EL (cell line): ENCODE measurements around the gene LTBR.
A peak's percentile ranks its signal among the peaks of the same experiment; 100 is the strongest.

ENCODE experiments used
- DNase-seq: peaks from one replicate; pipeline ENCODE4 v3.0.0-alpha.2; 2016

LTBR gene

GRCh38 chr12:6346942-6347341 lies 37.0 kb upstream of the LTBR start:
- DNase-seq: no peak

GRCh38 chr12:6347367-6348338 lies 36.3 kb upstream of the LTBR start:
- no peak for DNase-seq

GRCh38 chr12:6351622-6352021 lies 32.3 kb upstream of the LTBR start:
- DNase-seq: no peak

DNA sequence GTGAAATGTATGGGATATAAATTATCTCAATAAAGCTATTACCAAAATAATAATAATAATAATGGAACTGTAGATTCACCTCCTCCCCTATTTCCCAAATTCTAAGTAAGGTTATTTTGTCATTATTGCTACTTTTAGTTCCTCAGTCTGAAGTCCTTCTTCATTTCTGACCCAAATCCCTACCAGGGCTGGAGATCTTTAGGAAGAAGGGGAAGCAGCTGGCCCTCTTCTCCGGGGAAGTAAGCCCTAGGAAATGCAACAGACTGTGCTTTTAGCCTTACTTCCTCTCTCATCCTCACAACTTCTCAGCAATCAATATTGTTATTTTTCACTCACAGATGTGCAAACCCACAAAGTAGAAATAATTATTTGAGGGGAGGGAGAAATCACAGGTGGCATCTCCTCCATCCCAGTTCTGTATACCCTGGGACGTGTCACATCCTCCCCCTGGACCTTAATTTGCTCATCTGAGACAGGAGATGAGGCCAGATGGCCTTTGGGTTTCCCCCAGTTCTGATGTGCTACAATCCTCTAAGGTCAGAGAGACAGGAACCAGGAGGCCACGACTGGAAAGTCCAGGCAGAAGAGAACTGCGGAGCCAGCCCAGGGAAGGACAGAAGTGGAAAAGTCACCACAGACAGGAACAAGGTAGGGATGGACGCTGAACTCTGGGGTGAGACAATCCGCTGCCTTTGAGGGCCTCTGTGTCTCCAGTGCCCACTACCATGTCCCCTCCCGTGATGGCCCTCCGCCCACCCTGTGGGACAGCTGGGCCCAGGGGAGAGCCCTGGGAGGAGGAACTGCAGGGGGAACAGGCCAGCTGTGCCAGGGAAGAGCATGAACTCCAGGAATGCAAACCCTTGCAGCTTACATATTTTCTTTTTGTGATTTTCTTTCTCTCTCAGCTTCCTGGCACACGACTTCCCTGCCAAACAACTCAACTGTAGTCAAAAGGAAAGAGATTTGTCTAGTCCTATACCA lies 31.5 kb upstream of the LTBR start:
- DNase-seq: no peak

- no peak for DNase-seq
Observed at GRCh38 chr12:6354495-6355393, 29.2 kb upstream of the LTBR start.

GRCh38 chr12:6355491-6356373 lies 28.2 kb upstream of the LTBR start:
- DNase-seq: no peak

DNA sequence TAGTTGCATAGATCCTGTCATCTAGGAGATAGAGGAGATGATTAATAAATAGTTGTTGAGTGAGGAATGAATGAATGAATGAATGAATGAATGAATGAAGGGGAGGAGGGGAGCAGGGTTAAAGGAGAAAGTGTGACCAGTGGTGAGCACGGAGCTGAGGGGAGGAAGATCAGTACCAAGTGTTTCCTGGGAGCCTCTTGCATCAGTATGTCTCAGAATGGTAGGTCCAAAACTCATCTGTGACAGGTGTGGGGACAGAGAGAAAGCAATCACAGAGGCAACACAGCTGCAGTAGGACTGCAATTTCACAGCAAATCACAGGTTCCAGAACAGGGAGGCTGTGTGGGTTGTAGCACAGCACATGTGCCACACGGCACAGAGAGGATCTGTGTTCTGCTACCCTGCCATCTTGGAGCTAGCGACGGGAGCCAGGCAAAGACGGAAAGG lies 27.6 kb upstream of the LTBR start:
- DNase-seq: no peak

DNA sequence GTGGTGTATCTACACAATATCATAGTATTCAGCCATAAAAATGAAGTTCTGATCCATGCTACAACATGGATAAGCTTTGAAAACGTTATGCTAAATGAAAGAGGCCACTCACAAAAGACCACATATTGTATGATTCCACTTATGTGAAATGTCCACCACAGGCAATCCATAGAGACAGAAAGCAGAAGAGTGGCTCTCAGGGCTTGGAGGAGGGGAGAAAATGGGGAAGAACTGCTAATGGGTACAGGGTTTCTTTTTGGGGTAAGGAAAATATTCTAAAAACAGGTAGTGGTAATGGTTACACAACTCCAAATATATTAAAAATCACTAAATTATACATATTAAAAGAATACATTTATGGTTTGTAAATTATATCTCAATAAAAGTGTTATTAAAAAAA lies 25.1 kb upstream of the LTBR start:
- DNase-seq: no peak

DNA sequence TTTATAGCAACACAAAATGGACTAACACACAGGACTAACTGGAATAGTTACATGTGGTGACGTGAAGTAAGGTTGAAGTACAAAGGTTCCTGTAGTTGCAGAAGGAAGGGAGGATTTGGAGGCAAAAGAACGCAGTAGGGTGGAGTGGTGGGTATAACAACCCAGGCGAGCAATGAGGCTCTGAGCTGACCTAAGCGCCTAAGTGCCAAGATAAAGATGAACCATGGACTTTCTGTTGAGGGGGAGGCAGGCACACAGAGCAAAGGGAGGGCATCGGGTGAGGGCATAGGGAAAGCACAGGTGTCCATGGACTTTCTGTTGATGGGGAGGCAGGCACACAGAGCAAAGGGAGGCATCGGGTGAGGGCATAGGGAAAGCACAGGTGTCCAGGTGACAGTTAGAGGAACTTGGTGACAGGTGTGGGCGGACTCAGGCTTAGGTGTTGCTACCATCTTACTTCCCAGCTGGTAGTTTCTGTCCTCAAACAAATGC lies 23.8 kb upstream of the LTBR start:
- no peak for DNase-seq

GRCh38 chr12:6360578-6361490 lies 23.1 kb upstream of the LTBR start:
- no peak for DNase-seq

DNA sequence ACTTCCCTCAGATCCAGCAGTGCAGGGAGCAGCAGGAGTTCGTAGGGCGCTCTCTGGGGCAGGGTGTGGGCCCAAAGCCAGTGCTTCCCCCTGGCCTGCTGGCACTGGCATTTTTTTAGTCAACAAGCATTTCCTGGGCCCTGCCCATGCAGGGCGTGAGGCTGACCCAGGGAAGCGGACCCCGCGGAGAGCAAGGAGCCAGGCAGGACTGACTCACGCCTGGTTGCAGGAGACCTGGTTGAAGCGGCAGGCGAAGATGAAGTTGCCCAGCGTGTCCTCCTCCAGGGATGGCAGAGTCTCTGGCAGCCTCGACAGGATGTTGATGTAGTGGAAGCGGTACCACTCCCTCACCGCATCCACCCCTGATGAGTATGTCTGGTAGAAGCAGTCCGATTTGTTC lies 22.1 kb upstream of the LTBR start:
- peak; percentile 16 for DNase-seq

GRCh38 chr12:6362403-6362802 lies 21.6 kb upstream of the LTBR start:
- DNase-seq: no peak

DNA sequence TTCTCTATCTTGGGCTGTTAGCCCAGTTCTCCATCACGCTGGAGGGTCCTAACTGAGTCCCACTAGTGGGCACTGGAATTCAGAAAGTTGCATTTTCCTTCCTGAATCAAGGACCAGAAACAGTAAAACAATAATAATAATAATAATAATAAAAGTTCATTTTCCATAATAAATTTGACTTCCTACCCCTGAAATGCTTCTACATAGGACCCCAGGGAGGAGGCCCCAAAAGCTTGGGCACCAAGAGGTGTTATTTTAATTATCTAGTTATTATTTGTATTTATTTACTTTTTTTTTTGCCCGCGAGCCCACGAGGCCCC lies 21.0 kb upstream of the LTBR start:
- DNase-seq: no peak

GRCh38 chr12:6363330-6364043 lies 20.5 kb upstream of the LTBR start:
- peak; percentile 63 for DNase-seq

GRCh38 chr12:6364044-6364374 lies 20.0 kb upstream of the LTBR start:
- no peak for DNase-seq

DNA sequence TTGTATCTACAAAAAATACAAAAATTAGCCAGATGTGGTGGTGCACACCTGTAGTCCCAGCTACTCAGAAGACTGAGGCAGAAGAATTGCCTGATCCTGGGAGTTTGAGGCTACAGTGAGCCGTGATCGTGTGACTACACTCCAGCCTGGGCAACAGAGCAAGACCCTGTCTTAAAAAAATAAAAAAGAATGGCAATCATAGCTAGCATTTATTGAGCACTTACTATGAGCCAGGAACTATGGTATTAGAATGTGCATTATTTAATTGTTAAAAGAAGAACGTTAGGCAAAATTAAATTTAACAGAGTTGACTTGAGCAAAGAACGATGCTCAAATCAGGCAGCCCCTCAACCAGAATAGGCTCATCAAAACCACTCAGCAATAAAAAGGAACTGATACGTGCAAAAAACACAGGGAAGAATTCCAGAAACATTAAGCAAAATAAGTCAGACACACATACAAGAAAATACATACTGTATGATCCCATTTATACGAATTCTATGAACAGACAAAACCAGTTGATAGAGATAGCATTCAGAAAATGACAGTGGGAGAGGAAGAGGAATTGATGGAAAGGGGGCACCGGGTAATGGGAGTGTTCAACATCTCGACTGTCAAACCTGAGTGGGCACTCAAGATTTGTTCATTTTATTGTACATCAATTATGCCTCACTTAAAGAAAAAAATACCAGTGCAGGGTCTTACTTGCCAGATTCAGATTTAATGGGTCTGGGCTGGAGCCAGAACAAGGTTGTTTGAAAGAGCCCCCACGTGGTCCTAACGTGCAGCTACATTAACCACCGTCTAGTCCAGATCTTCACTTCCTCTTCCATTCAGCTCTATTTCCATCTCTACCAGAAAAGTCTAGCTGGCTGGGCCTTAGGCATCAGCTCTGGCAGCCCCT lies 16.6 kb upstream of the LTBR start:
- peak; percentile 49 for DNase-seq

DNA sequence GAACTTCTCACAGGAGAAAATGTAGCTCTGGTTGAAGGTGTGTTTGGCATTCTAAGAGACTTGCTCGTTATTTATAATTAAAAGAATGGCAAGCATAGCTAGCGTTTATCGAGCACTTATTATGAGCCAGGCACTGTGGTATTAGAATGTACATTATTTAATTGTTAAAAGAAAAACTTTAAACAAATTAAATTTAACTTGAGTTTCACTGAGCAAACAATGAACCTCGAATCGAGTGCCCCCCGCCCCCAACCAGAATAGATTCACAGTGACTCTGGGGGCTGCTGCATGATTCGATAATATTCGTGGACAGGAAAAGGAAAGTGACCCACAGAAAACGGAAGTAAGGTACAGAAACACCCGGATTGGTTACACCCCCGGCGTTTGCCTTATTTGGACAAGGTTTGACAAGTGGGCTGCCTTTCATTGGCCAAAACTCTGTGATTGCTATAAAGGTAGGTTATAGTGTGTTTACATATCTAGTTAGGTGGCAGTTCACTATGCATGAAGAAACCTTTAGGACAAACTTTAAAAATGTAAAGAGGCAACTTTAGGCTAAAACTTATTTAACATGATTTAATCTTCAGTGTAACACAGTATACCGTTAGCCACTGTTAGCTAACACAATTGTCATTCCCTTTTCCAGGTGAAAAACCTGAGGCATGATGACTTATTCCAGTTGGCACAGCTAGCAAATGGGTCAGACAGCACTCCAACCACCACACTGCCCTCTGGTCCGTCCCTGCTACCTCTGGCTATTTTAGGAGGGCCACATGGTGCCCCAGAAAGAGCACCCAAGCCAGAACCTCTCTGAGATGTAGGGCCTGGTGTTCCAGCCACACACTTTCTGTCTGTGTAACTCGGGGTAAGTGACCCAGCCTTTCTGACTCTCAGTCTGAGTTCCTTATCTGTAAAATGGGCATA lies 15.7 kb upstream of the LTBR start:
- DNase-seq: no peak
